Stimulated activated CD8-positive, alpha-beta memory T cell treated with anti-CD3 and anti-CD28 coated beads, Interleukin-4, amount 100 ng/mL, for 48 hours (primary cell): ENCODE results near the gene OR1A2.
"Not testable (repeated sequence)": the region's sequence is repeated elsewhere in the genome, so short reads cannot be mapped to it uniquely, and the experiment has no call there.

Source experiments
- DNase-seq: peaks from one replicate; pipeline ENCODE4 v3.0.0-alpha.2; 2020

The OR1A2 gene

DNA sequence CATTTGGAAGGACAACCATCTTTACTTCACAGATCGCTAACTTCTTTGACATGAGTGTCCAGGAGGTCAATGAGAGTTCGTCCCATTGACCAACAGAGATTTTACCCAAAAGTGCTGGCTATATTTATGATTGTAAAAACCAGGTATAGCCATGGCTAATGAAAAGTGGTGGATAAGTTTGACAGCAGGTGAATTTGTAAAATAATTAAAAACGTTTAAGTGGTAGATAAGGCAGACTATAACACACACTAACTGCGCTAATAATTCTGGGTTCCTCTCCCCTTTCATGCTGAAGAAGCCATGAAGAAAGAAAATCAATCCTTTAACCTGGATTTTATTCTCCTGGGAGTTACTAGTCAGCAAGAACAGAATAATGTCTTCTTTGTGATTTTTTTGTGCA is at the start of gene OR1A2:
Gene OR1A2 (plus strand): TSS at position 301 of the 400 bp plus-strand sequence. CDS start 0 bp downstream, at position 301.
- no peak for DNase-seq

DNA sequence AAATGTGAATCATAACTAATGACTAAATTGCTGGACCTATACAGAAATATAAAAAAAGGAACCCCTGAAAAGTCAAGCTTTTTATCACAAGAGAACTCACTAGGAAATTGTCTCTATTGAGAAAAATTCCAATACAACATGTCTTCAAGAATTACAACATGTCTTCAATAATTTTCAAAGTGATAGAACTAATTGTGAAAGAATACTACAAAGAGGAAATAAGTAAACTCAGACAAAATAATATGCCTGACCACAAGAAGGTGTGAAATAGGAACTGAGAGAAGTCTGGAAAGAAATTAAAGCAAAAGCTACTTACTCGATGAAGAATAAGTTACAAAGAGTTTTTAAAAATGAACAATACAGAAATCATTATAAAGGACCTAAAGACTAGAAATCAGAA is 40.1 kb upstream of the OR1A2 start:
- no peak for DNase-seq

GRCh38 chr17:3167574-3167973 is 29.7 kb upstream of the OR1A2 start:
- no peak for DNase-seq

GRCh38 chr17:3189961-3190360 is 7.4 kb upstream of the OR1A2 start:
- no peak for DNase-seq

- no peak for DNase-seq
These were observed 10.0 kb downstream of the OR1A2 start, which contains the start of gene OR1A1 for GRCh38 chr17:3207367-3207766. OR1A1 (plus strand) TSS chr17:3207667; CDS start chr17:3215621, 7,954 bp downstream.

- no peak for DNase-seq
These were observed 11.2 kb downstream of the OR1A2 start for GRCh38 chr17:3208484-3208883.

DNA sequence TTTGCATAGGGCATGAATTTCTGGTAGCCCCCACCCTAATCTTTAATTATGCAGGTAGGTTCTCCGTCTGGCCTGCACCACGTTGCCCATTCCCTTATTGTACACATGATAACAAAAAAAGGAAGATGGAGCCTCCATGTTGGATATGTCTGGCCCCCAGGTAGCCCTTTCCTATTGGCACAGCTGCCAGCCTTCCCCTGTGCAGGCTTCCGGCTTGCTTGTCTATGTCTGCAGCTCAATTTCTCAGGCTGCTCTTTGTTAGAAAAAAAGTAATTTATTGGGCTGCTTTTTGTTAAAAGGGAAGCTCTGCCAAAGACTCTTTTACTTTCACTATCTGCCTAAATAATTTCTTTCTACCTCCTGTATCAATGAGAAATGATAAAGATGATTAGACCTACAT is 15.7 kb downstream of the OR1A2 start:
- DNase-seq: no peak

GRCh38 chr17:3213587-3213986 is 16.3 kb downstream of the OR1A2 start:
- DNase-seq: no peak

- not testable (repeated sequence) for DNase-seq
These were observed 22.7 kb downstream of the OR1A2 start for GRCh38 chr17:3219978-3220377.

DNA sequence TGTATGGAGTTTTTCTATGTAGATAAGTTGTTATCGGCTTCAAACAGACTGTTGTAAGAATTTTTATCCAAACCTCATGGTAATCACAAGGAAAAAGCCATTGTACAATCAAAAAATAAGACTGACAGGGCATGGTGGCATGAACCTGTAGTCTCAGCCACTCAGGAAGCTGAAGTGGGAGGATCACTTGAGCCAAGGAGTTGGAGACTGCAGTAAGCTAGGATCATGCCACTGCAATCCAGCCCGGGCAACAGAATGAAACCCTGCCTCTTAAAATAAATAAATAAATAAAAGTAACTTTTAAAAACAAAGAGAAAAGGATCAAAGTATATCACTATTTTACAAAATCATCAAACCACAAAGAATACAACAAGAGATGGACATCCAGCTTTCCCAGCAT is 24.5 kb downstream of the OR1A2 start:
- no peak for DNase-seq

DNA sequence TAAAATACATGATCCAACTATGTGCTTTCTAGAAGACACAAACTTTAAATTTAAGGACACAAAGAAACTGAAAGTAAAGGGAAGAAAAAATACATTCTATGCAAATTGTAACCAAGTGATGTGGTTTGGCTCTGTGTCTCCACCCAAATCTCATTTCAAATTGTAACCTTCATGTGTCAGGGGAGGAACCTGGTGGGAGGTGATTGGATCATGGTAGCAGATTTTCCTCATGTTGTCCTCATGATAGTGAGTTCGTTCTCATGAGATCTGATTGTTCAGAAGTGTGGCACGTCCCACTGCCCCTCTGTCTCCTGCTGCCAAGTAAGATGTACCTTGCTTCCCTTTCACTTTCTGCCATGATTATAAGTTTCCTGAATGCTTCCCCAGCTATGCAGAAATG is 25.2 kb downstream of the OR1A2 start:
- no peak for DNase-seq

- not testable (repeated sequence) for DNase-seq
These were observed 27.5 kb downstream of the OR1A2 start for GRCh38 chr17:3224721-3225352.

DNA sequence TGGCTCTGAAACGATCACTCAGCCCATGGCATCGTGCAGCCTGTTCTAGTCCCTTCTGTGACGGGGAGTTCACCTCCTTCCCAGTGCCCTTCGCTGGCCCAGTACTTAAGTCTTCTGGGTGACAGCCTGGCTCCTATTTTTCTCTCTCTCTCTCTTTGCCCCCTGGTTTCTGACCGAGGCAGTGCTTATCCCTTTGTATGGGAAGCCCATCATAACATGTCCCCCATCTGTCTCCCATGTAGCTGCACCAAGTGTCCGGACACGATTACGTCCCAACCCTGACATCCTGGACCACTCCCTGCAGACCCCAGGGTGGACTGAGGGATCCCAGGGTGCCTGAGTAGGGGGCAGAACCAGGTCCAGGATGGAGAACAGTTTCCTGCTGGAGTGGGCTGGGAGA is 35.0 kb downstream of the OR1A2 start:
- DNase-seq: not testable (repeated sequence)

- DNase-seq: not testable (repeated sequence)
These were observed 41.4 kb downstream of the OR1A2 start for GRCh38 chr17:3238685-3239084.

- DNase-seq: not testable (repeated sequence)
These were observed 43.7 kb downstream of the OR1A2 start for GRCh38 chr17:3241044-3241443.

DNA sequence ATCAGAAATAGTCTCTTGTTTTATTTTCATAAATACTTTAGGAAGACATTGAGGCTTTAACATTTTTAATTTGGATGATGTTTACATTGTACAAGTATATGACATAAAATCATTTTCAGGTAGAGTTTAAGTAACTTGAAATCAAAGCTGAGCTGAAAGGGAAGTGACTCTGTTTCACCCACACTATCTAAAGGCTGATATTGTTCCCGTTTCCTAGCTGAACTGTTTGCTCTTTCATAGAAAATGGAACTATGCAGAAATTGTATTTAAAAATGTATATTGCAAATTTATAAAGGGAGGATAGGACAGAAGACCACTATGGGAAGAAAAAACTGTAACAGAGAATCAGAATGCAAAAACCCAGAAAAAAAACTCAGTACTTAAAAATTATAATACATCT is 47.5 kb downstream of the OR1A2 start:
- DNase-seq: not testable (repeated sequence)
